GM20000 (cell line): ENCODE measurements around the gene IL1RL1.

Experiments
- DNase-seq: peaks from one replicate; pipeline ENCODE4 v3.0.0; 2012; ENCODE audit warnings: low spot score
- CTCF ChIP-seq: IDR thresholded peaks from 2 replicates; pipeline ENCODE4 v1.5.1; 2012; ENCODE audit warnings: mild to moderate bottlenecking, control low read depth; ENCODE audit errors: extremely low read depth, missing control alignments

IL1RL1 gene

GRCh38 chr2:102346381-102347130, 35.2 kb downstream of the IL1RL1 start:
- TF ChIP-seq CTCF: no peak
- no peak for DNase-seq

- TF ChIP-seq CTCF: no peak
- no peak for DNase-seq
Observed at GRCh38 chr2:102350137-102350793, 38.9 kb downstream of the IL1RL1 start.

GRCh38 chr2:102355526-102356380, 44.4 kb downstream of the IL1RL1 start, which contains the start of gene IL18R1:
IL18R1 (plus strand) TSS chr2:102355796; CDS start chr2:102362661, 6,865 bp downstream.
- TF ChIP-seq CTCF: peak; percentile 88
- peak; percentile 80 for DNase-seq

- no peak for TF ChIP-seq CTCF
- DNase-seq: no peak
Observed at GRCh38 chr2:102356381-102356712, 45.0 kb downstream of the IL1RL1 start.

- no peak for TF ChIP-seq CTCF
- DNase-seq: no peak
Observed at GRCh38 chr2:102356741-102357140, 45.4 kb downstream of the IL1RL1 start.

- no peak for TF ChIP-seq CTCF
- DNase-seq: peak; percentile 41
Observed at GRCh38 chr2:102357937-102358336, 46.6 kb downstream of the IL1RL1 start.

GRCh38 chr2:102358496-102358895, 47.1 kb downstream of the IL1RL1 start:
- no peak for DNase-seq
- TF ChIP-seq CTCF: no peak
